Stimulated activated CD8-positive, alpha-beta memory T cell treated with anti-CD3 and anti-CD28 coated beads, Interleukin-4, amount 100 ng/mL, for 1 hour (primary cell): Measurements from ENCODE around the gene LIPJ.

Experiments used
- DNase-seq, 2 donors: peaks; one replicate each; pipeline ENCODE4 v3.0.0-alpha.2; 2020; ENCODE audit warnings: low read depth in 2 of 2, low spot score in 1 of 2

Gene LIPJ

GRCh38 chr10:88594482-88594881 lies 7.9 kb downstream of the LIPJ start:
- DNase-seq: no peak

DNA sequence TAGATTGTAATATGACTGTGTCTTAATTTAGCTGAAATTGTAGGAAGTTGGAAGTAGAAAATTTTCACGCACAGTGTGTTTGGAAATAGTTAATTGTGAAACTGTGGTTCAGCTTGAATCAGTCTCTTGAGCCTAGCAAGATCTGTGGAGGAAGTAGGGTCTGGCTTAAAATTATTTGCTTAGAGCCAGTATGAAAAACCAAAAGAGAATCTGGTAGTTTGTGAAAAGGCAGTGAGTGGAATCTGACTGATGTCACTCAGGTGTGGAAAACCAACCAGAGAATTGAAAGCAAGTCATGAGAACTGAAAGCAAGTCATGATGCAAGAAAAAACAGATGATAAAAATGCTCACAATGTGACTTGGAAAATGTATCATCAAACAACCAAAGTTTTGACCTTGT lies 11.5 kb downstream of the LIPJ start:
- no peak for DNase-seq

DNA sequence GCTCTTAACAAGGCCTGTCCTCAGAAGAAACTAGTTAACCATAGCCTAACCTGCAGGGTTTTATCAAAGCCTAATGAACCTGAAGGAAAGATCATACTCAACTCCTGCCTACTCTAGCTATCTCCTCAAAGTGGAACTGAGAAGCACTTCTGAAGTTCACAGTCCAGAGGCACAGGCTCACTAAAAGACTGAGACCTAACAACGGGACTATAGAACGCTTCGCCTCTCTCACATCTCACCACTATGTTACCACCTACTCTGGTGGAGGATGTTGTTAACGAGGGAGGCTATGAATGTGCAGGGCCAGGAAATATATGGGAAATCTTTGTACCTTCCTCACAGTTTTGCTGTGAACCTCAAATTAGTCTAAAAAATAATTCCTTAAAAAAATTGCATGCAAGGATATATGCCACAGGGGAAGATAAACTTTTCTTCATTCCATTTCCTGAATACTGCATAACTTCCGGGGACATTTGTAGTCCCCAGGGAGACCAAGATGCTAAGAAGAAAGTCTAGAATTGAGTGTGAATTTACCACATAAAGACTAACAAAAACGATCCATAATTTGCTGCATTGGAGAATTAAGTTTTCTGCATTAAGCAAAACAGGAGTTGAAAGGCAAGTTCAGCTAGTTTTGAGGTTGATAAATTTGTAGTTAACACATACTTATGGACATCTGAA lies 21.6 kb downstream of the LIPJ start:
- no peak for DNase-seq

DNA sequence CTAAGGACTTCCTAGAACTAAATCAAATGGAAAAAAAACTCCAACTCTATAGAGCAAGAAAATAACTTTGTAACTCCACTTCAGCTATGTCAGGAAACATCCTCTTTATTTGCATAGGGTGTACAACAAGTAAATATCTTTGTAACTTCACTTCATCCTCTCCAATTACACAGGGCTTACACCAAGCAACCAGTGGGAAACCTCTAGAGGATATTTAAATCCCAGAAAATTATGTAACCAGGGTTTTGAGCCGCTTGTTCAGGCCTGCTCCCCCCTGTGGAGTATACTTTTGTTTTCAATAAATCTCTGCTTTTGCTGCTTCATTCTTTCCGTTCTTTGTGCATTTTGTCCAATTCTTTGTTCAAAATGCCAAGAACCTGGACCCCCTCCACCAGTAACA lies 22.2 kb downstream of the LIPJ start:
- DNase-seq: no peak

- no peak for DNase-seq
Measured at GRCh38 chr10:88616250-88616977, 29.9 kb downstream of the LIPJ start.

GRCh38 chr10:88617772-88618300 lies 31.3 kb downstream of the LIPJ start:
- no peak for DNase-seq

GRCh38 chr10:88618496-88618895 lies 31.9 kb downstream of the LIPJ start:
- no peak for DNase-seq

DNA sequence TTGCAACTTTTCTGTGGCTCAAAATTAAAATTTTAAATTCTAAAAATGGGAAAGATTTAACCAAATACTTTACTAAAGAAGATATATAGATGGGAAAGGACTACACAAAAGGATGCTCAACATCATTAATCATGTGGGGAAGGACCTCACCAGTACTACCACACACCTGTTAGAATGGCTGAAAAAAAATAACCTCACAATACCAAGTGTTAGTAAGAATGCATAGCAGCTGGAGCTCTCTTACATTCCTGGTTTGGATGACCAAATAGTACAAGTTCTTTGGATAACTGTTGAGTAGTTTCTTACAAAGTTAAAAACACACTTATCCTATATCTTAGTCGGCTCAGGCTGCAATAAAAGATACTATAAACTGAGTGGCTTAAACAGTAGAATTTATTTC lies 33.9 kb downstream of the LIPJ start:
- no peak for DNase-seq

- no peak for DNase-seq
Measured at GRCh38 chr10:88623835-88624234, 37.3 kb downstream of the LIPJ start.

- DNase-seq: no peak
Measured at GRCh38 chr10:88624840-88625239, 38.3 kb downstream of the LIPJ start.

- no peak for DNase-seq
Measured at GRCh38 chr10:88640186-88640585, 53.6 kb downstream of the LIPJ start.

DNA sequence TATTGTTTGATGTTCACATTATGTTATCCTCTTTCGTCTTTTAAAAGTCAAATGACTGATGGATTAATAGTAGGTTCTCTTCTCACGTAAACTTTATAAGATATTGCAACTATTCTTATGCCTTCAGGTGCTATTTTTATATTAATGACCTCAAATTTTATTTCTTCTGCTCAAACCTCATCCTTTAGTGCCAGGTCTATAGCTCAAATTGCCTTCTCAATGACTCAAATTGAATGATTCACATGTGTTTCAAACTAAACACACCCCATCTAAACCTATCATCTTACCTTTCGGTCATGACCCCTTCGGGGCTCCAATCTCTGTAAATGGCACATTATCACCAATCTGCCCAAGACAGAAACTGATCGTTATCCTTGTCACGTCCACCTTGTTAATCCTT lies 55.6 kb downstream of the LIPJ start:
- DNase-seq: no peak

DNA sequence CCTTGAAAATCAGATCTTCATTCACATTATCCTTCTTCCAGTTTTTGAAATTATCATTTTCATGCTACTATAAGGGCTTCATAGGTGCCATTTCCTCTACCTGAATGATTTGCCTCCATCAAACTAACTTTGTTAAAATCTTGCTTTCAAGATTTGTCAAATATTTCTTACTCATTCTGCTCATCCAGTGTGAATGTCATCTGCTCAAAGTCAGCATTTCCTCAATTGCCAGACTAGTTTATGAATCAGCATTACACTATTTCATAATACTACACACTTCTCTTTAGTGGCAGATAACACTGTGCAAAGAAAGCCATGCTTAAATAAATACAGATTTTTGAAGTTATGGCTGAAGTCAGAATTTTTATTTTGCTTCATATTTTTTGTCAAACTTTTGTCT lies 56.4 kb downstream of the LIPJ start:
- DNase-seq: no peak

GRCh38 chr10:88647061-88647615 lies 60.6 kb downstream of the LIPJ start:
- DNase-seq: no peak

- DNase-seq: no peak
Measured at GRCh38 chr10:88651101-88651551, 64.6 kb downstream of the LIPJ start.

DNA sequence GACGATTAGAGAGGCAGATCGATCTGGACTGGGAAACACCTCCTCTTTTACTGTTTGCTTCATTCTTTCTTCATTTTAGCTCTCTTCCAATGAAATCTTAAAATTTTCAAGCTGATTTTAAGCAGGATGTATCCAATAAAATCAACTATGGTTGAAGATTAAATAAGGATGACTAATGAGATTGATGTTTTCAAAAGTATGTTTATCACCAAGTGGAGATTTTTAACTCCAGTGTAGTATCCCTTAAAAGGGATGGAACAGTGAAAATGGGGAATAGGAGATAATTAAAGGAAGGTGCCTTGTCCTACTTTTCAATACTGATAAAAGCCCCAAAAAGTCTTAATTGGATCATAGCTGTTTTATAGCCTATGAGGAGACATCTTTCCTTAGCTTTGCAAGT lies 66.1 kb downstream of the LIPJ start:
- DNase-seq: no peak
